Measurements from ENCODE around the gene TNFAIP8.

DNA sequence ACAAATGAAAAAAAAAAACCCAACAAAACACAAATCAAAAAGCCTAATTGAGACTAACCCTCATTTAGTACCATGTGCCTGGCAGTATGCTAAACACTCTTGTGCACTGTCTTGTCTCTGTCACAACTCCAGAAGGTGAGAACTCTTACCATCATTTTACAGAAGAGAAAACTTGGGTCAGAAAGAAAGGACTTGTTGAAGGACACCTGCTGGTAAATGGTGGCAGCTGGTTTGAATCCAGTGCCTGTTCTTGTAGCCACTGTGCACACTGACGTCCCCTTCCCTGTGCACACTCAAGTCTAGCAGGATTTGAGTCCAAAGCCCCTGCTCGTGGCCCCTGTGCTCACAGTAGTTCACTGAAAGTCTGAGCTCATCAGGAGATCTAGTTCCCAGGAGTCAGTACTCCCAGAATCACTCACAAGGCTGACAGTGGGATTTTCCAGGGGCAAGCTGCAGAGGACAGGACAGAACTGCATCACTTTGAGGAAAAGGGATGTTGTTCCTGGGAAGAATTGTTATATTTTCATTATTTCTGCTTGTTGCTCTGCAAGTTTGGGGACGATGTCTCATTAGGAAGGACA is 53.5 kb downstream of the TNFAIP8 start:
- TF ChIP-seq, protein P1, sequence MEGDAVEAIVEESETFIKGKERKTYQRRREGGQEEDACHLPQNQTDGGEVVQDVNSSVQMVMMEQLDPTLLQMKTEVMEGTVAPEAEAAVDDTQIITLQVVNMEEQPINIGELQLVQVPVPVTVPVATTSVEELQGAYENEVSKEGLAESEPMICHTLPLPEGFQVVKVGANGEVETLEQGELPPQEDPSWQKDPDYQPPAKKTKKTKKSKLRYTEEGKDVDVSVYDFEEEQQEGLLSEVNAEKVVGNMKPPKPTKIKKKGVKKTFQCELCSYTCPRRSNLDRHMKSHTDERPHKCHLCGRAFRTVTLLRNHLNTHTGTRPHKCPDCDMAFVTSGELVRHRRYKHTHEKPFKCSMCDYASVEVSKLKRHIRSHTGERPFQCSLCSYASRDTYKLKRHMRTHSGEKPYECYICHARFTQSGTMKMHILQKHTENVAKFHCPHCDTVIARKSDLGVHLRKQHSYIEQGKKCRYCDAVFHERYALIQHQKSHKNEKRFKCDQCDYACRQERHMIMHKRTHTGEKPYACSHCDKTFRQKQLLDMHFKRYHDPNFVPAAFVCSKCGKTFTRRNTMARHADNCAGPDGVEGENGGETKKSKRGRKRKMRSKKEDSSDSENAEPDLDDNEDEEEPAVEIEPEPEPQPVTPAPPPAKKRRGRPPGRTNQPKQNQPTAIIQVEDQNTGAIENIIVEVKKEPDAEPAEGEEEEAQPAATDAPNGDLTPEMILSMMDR (IDR thresholded peaks at IDR 0.05), result no peak
- TF ChIP-seq POLR2A (IDR thresholded peaks at IDR 0.05), result no peak

All from ovary (tissue), 3 donors.